DMS79 treated with DMSO at 0.1 percent for 48 hours (cell line): Measurements from ENCODE around the gene REEP3.
"Not testable (repeated sequence)": the region's sequence is repeated elsewhere in the genome, so short reads cannot be mapped to it uniquely, and the experiment has no call there.

Experiments used
- DNase-seq: peaks from one replicate; lab custom pipeline; 2025; lab: John Stamatoyannopoulos, UW

Gene REEP3, protein sequence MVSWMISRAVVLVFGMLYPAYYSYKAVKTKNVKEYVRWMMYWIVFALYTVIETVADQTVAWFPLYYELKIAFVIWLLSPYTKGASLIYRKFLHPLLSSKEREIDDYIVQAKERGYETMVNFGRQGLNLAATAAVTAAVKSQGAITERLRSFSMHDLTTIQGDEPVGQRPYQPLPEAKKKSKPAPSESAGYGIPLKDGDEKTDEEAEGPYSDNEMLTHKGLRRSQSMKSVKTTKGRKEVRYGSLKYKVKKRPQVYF

DNA sequence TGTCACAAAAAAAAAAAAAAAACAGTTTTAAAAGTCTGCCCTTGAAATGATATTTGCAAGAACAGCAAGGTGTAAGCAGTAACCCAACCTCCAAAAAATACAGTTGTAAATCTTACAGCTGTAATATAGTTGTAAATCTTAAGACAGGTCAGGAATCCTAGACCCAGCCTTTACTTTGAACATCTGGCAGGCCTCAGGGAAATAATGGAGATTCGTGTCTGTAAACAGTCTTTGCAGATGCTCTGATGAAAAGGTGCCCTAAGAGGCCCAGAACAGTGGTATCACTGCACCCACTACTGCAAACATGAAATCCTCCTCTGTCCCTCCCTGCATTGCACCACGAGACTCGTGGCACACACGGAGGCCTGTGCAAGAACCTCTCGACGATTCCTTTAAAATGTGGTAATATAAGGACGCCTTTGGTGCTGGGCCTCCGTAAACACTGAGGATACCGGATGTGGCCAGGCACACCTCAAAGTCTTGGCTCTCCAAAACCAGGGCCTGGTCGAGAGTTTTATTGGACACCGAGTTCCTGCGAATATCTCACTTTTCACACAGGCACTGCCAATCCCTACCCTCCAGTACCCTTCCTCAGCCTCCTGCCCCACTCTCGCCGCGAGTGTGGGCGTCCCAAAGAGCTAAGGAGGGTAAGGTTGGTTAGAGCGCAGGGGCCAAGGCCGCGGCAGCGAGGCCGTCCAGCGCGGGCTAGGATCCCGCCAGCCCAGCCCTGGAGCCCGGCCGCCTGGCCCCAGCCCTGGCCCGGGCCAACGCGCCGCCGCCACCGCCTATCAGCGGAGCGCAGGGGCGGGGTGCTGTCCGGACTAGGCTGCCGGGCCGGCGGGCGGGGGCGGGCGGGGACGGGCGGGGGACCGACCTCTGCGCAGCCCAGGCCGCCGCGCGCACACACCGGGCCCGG is at the start of gene REEP3:
Gene REEP3 (plus strand): TSS at position 902 of the 916 bp plus-strand sequence. CDS start 145 bp downstream, outside the sequence.
- DNase-seq, result peak; percentile 32

DNA sequence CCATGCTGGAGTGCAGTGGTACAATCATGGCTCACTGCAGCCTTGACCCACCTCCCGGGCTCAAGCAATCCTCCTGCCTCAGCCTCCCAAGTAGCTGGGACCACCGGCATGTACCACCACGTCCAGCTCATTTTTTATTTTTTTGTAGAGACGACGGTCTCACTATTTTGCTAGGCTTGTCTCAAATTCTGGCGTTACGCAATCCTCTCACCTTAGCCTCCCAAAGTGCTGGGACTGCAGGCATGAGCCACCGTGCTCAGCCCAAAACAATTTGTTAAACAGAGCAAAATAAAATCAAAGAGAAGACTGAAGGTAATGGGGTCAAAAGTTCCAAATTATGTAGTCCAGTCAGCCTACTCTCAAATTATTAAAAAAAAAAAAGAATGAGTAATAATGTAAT is 46.7 kb upstream of the REEP3 start:
- no peak for DNase-seq

DNA sequence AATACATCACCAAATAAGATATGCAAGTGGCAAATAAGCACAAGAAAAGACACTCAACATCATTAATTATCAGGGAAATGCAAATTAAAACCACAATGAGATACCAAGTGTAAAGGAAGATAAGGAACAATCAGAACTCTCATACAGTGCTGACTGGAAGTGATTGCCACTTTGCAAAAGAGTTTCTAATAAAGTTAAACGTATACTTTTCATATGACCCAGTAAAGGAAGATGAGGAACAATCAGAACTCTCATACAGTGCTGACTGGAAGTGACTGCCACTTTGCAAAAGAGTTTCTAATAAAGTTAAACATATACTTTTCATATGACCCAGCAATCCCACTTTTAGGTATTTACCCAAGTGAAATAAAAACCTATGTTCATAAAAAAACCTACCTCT is 43.3 kb upstream of the REEP3 start:
- DNase-seq, result no peak

DNA sequence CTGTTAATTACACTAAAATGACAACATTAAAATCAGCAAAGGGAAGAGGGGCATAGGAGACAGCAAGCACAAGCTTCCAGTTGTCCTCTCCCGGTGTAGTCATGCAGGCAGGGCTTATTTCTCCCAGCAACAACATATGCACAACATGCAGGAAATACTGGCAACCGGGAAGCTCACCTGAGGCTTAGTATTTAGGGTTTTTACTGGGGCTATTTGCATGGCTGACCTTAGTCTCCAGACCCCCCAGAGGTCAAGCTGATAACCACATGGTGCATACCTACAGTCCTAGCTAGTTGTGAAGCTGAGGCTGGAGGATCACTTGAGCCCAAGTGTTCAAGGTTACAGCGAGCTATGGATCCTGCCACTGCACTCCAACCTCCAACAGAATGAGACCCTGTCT is 42.6 kb upstream of the REEP3 start:
- no peak for DNase-seq

DNA sequence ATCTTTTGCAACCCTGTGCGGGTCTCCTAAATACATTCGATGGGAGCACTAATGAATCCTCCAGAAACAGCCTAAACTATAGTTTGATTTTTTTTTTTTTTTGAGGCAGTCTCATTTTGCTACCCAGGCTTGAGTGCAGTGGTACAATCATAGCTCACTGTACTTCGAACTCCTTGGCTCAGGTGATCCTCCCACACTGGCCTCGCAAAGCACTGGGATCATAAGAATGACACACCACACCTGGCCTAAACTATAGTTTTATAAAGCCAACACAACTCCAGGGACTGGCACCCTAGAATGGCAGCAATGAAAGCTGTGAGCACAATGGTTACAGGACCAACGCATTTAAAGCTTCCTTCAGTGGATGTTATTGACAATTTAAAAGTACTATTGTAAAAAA is 41.0 kb upstream of the REEP3 start:
- DNase-seq, result no peak

DNA sequence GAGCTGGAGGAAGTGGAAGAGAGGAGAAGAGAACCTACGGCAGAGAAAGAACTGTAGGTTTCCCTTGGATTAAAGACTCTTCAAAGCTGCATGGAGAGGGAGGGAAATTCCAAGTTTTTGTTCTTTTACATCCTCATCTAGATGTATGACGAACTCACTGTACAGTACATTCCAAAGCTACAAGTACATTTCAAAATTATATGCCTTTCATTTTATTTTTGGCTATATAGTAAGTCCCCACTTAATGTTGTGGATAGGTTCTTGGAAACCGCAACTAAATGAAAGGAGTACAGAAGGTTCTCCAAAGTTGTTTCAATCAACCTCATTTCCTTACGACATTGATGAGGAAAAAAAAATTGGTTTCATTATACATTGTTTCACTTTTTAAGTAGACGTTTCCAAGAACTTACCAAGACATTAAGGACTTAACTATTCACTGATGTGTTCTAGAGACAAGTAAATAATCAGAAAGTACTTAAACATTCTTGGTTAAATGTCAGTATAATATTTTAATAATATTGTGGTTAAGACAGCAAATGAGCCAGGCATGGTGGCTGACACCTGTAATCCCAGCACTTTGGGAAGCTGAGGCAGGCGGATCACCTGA is 39.3 kb upstream of the REEP3 start:
- DNase-seq, result peak; percentile 60

DNA sequence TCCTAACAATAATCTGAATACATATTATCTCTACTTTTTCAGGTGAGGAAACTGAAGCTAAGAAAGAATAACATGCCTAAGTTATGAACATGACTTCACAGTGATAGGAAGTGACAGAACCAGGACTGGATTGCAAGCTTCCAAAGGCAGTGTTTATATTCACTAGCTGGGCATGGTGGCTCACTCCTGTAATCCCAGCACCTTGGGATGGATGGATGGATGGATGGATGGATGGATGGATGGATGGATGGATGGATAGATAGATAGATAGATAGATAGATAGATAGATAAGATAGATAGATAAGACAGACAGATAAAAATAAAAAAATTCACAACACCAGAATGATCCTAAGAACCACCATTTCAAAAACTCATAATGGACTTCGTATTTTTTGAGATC is 37.2 kb upstream of the REEP3 start:
- DNase-seq, result no peak

DNA sequence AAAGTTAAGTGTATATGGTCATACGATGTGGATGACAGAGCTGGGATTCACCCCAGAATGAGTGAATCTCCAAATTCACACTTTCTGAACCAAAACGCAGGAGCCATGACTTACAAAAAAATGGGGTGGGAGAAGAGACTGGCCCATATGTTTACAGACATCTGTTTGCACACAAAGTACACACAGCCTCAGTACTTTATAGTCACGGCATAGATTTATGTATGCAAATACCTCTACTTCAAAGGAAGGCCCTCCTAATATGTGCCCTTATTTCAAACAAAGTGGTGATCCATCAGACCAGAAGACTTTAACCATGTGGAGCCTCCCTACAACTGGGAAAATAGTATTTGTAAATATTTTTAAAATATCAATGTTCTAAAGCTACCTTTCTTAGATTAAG is 33.2 kb upstream of the REEP3 start:
- no peak for DNase-seq

DNA sequence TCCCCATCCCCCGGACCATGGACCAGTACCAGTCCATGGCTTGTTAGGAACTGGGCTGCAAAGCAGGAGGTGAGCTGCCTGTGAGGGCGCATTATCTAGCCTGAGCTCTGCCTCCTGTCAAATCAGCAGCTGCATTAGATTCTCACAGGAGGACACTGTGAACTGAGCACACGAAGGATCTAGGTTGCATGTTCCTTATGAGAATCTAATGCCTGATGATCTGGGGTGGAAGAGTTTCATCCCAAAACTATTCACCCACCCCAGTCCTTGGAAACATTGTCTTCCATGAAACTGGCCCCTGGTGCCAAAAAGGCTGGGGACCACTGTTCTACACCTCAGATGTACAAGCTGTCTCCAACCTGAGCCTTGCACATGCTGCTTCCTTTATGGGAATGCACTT is 31.4 kb upstream of the REEP3 start:
- no peak for DNase-seq

DNA sequence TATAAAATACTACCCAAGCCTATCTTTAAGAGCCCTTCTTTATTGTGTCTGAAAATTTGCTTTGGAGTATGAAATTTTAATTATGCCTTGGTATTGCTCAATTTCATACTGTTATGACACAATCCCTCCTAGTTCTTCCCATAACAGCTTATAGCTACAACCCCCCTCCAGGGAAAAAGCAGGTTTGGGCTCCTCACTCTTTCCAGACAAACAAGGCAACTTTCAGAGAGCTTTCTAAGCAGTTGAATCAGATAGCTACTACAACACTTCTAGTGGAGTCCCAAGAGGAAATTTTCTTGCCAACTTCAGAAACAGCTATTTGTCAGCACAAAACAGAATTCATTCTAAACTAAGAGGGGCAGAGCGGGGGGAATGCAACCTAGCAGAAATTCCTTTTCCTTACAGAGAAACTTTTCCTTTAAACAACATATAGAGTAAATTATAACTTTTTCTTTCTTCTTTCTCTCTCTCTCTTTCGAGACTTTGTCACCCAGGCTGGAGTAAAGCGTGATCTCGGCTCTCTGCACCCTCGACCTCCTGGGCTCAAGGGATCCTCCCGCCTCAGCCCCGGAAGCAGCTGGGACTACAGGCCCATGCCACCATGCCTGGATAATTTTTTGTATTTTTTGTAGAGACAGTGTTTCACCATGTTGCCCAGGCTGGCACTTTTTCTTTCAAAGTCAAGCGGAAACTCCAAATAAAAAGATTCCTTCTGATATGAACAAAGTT is 29.4 kb upstream of the REEP3 start:
- no peak for DNase-seq

DNA sequence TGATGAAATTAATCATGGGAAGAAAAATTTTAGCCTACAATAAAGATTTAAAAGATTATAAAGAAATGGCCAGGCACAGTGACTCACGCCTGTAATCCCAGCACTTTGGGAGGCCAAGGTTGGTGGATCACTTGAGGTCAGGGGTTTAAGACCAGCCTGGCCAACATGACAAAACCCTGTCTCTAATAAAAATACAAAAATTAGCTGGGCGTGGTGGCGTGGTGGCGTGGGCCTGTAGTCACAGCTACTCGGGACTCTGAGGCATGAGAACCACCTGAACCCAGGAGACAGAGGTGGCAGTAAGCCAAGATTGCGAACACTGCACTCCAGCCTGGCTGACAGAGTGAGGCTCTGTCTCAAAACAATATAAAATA is 28.9 kb upstream of the REEP3 start:
- DNase-seq, result not testable (repeated sequence)

DNA sequence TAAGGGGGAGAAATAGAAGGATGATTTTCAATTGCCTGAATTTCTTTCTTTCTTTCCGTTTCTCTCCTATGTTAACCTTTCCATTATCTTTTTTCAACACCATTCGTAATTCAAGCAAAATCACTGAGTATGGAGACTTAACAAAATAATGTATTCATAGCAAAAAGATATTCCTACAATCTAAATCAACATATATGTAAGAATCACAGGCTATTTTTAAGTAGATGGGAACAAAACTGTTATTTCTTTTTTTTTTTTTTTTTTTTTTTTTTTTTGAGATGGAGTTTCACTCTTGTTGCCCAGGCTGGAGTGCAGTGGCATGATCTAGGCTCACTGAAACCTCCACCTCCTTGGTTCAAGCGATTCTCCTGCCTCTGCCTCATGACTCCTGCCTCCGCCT is 28.2 kb upstream of the REEP3 start:
- no peak for DNase-seq

DNA sequence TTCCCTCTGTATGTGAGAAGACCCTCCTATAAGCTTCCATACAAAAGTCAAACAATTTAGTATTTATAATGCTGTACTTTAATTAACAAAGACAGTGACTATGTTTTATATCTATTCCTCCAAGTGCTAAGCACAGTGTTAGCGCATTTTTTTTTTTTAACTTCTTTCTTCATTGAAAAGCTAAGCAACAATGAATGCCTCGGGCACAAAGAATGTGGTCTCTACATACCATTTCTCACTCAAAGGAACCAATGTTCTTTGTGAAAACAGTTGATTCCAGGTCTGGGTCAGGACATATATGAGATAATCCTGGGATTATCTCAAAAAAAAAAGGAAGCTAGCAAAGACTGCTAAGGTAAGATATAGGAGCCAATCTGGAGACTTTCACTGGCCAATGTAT is 26.2 kb upstream of the REEP3 start:
- no peak for DNase-seq

DNA sequence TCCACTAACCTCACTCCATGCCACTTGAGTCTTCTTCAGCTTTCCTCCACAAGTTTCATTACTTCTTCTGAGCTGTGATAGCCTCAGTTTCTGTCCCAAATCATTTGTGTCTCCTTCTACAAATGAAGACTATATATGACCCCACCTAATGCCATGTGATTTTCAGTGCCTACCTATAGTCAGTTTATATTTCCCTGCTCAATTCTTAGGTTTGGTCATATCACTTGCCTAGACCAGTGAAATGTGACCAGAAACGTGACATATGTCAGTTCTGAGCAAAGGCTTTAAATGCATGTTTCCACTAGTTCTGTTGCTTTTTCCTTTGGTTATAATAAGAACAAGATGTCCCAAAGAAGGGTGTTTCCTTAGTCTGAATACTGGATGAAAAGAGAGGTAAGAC is 24.6 kb upstream of the REEP3 start:
- no peak for DNase-seq

DNA sequence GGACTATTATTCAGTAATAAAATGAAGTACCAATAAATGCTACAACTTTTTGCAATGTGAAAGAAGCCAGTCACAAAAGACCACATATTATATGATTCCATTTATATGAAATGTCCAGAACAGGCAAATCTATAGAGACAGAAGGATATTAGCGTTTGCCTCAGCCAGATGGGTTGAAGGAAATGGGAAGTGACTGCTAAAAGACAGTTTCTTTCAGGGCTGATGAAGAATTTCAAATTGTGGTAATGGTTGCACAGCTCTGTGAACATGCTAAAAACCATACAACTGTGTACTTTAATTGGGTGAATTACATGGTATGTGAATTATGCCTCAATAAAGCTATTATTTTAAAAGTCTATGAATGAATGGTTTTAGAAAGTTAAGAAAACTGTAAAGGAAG is 23.9 kb upstream of the REEP3 start:
- DNase-seq, result no peak

DNA sequence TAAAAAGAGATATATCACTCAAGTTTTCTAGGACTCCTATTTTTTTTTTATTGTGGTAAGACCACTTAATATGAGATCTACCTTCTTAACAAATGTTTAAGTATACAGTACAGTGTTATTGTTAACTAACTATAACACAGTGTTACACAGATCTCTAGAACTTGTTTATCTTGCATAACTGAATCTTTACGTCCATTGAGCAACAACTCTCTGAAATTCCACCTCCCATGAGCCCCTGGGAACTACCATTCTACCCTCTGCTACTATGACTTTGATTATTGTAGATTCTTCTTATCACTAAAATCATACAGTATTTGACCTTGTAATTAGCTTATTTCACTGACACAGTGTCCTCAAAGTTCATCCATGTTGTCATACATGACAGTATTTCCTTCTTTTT is 22.5 kb upstream of the REEP3 start:
- no peak for DNase-seq

DNA sequence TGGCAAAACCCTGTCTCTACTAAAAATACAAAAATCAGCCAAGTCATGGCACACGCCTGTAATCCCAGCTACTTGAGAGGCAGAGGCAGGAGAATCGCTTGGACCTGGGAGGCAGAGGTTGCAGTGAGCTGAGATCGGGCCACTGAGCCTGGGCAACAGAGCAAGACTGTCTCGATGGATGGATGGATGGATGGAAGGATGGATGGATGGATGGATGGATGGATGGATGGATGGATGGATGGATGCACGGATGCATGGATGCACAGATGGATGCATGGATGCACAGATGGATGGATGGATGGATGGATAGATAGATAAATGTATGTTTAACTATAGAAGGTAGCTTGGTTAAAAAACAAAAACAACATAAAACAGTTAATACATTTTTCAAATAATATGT is 20.6 kb upstream of the REEP3 start:
- DNase-seq, result not testable (repeated sequence)

DNA sequence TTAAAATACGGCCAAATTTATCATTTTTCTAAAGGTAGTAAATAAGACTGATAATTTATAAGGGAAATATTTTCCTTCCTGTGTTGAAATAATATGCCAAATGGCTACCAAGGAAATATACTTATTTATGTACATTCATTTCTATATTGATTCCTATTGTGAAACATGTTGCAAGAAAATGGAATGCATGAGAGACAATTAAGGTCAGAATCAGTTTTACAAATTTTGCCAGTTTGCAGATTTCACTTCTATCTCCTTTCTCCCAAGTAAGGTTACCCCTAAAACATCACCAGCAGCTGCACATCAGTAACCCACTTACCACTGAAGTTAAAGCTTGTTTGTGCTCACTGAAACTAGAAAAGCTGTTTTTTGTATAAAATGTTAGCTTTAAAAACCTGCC is 19.2 kb upstream of the REEP3 start:
- no peak for DNase-seq

DNA sequence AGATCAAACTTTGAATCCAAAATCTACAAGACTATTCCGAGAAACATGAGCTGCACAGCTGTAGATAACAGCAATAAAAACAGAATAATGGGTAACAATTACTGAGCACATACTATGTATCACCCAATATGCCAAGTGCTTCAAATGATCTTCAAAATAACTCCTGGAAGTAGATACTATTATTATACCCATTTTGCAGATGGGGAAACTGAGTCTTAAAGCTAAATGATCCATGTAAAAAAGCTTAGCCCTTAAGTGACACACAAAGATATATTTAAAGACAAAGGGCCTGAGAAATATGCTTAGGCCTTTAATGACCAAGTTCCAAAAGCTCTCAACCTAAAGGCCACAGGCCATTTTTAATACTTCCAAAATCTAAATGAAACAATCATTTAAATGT is 18.4 kb upstream of the REEP3 start:
- DNase-seq, result no peak

DNA sequence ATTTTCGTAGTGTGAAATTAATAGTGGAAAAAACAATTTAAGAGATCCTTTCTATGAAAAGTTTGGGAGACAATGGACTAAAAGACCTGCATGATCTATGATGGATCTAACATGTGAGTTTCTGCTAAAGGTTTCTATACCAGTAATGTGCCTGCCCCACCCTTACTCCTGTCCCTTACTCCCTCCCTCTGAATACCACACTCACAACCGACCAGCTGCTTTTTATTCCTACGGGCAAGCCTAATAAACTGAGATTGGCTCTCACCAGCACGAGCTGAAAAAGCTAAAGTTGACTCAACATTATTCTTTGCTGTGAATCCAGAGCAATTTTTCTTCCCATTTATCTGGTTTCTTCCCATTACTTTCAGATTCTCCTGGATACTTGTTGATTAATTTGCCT is 17.8 kb upstream of the REEP3 start:
- DNase-seq, result no peak

DNA sequence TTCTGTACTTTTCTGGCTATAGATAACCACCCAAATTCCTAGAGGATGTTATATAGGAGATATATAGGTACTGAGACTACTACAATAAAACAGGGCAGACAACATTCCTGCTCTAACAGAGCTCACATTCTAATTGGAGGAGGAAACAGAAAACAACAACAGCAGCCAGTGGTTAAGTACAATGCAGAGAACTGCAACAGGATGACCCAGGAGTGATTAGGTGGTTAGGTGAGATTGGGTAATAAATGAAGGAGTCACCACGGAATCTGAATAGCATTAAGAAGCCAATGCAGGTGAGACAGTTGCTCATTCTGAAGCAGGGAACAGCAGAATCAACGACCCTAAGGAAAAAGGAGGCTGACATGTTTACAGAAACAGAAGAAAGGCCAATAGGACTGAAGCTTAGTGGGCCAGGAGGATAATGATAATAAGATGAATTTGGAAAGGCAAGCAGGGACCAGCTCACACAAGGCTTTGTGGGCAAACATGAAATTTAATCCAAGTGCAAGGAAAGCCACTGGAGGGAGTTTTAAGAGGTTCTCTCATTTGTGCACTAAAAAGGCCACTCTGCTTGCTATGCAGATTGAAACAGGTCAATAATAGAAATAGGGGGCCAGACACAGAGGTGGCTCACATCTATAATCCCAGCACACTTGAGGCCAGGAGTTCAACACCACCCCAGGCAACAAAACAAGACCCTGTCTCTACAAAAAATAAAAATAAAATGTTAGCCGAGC is 16.9 kb upstream of the REEP3 start:
- DNase-seq, result peak; percentile 49

DNA sequence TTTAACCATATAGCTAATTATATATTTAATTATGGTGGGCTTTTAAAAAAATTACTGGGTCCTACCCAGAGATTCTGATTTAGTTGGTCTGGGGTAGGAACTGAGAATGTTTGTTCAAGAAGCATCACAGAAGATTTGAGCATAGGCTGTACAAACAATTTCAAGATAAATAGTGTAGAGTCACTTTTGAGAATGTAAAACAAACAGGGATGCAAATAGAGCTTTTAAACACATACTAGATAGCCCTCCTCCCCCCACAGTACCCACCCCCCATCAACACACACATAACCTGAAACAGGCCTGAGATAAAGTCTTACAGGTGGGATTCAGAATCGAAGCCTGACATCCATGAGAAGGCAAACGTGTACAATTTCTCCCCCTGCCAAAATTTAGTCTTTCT is 15.6 kb upstream of the REEP3 start:
- no peak for DNase-seq
